WTC11 (cell line): ENCODE data around the gene EBF3. TPM values are rescaled to one million over a fixed set of nuclear protein-coding genes. Genes with fewer than 3 reads are reported as not detected.
A peak's percentile ranks its signal among the peaks of the same experiment; 100 is the strongest.

Source experiments
- ATAC-seq: fragments of 200-7000 bp; cut with Tn5 transposase; 2 replicates; pipeline ENCODE4 v1.10.0; 2021; ENCODE audit warnings: mild to moderate bottlenecking, moderate library complexity
- CTCF ChIA-PET: fragments of 300-600 bp; sonication (Branson Sonifier 250); formaldehyde crosslinking; loops from one replicate; lab custom pipeline; 2021; ENCODE audit warnings: antibody characterized with exemption; lab: Charles Lee
- POLR2A ChIA-PET: fragments of 350-600 bp; sonication (Branson Sonifier 250); formaldehyde crosslinking; loops from one replicate; lab custom pipeline; 2021; ENCODE audit warnings: antibody characterized with exemption; lab: Charles Lee
- DNase-seq: peaks from one replicate; pipeline ENCODE4 v3.0.0; 2021; ENCODE audit warnings: low spot score
- H3K27ac Mint-ChIP-seq: 2 replicates; pipeline ENCODE4 v1.8.0; 2021; ENCODE audit warnings: mixed read lengths
- H3K27me3 Mint-ChIP-seq: 2 replicates; pipeline ENCODE4 v1.8.0; 2021; ENCODE audit warnings: low read depth, mild to moderate bottlenecking, moderate library complexity, mixed read lengths
- H3K36me3 Mint-ChIP-seq: 2 replicates; pipeline ENCODE4 v1.8.0; 2021; ENCODE audit warnings: mixed read lengths
- H3K4me1 Mint-ChIP-seq: 2 replicates; pipeline ENCODE4 v1.8.0; 2022; ENCODE audit warnings: mixed read lengths
- H3K4me3 Mint-ChIP-seq: 2 replicates; pipeline ENCODE4 v1.8.0; 2021; ENCODE audit warnings: mild to moderate bottlenecking, moderate library complexity, mixed read lengths
- H3K9me3 Mint-ChIP-seq: 2 replicates; pipeline ENCODE4 v1.8.0; 2021; ENCODE audit warnings: mixed read lengths
- CREB1 ChIP-seq: sonication (generic); formaldehyde crosslinking; IDR thresholded peaks from 2 replicates; pipeline ENCODE4 v1.8.0; 2023; ENCODE audit warnings: mild to moderate bottlenecking, missing genetic modification reagents
- GTF2I ChIP-seq: fragments of 250-450 bp; sonication (Bioruptor Pico); conservative IDR thresholded peaks from 2 replicates; pipeline ENCODE4 v1.4.0; 2021; ENCODE audit warnings: mild to moderate bottlenecking
- IRF2 ChIP-seq: sonication (generic); formaldehyde crosslinking; IDR thresholded peaks from 2 replicates; pipeline ENCODE4 v1.8.0; 2022; ENCODE audit warnings: low read depth, missing genetic modification reagents, borderline replicate concordance
- MXD4 ChIP-seq: fragments of 250-450 bp; sonication (Bioruptor Pico); IDR thresholded peaks from 2 replicates; pipeline ENCODE4 v1.8.0; 2021; ENCODE audit warnings: mild to moderate bottlenecking, moderate library complexity, borderline replicate concordance
- NFATC4 ChIP-seq: fragments of 250-450 bp; sonication (Bioruptor Pico); IDR thresholded peaks from 2 replicates; pipeline ENCODE4 v1.9.0; 2021; ENCODE audit warnings: mild to moderate bottlenecking
- PRRX2 ChIP-seq: fragments of 250-450 bp; sonication (Bioruptor Pico); IDR thresholded peaks from 2 replicates; pipeline ENCODE4 v1.8.0; 2021; ENCODE audit warnings: mild to moderate bottlenecking
- SOX15 ChIP-seq: fragments of 250-450 bp; sonication (Bioruptor Pico); IDR thresholded peaks from 2 replicates; pipeline ENCODE4 v1.9.0; 2021; ENCODE audit warnings: mild to moderate bottlenecking
- TEAD4 ChIP-seq: sonication (generic); formaldehyde crosslinking; IDR thresholded peaks from 2 replicates; pipeline ENCODE4 v1.8.0; 2022; ENCODE audit warnings: mild to moderate bottlenecking, missing genetic modification reagents
- total RNA-seq: library from RNA; stranded (reverse); gene quantifications from 3 replicates; pipeline ENCODE4 v1.2.3, GENCODE V29; 2021
- TF ChIP-seq, protein P1 (sequence below): sonication (generic); formaldehyde crosslinking; IDR thresholded peaks from 2 replicates; pipeline ENCODE4 v1.8.1; 2023; ENCODE audit warnings: mild to moderate bottlenecking, missing genetic modification reagents
- TF ChIP-seq, protein P2 (sequence below): sonication (generic); formaldehyde crosslinking; IDR thresholded peaks from 2 replicates; pipeline ENCODE4 v1.8.0; 2022; ENCODE audit warnings: mild to moderate bottlenecking, missing genetic modification reagents
- TF ChIP-seq, protein P3 (sequence below): sonication (generic); formaldehyde crosslinking; IDR thresholded peaks from 2 replicates; pipeline ENCODE4 v1.8.0; 2023; ENCODE audit warnings: missing genetic modification reagents
- TF ChIP-seq, protein P4 (sequence below): fragments of 250-450 bp; sonication (Bioruptor Pico); IDR thresholded peaks from 2 replicates; pipeline ENCODE4 v1.8.0; 2021; ENCODE audit warnings: mild to moderate bottlenecking
- TF ChIP-seq, protein P5 (sequence below): fragments of 250-450 bp; sonication (Bioruptor Pico); IDR thresholded peaks from 2 replicates; pipeline ENCODE4 v1.9.0; 2021; ENCODE audit warnings: mild to moderate bottlenecking, borderline replicate concordance
- TF ChIP-seq, protein P6 (sequence below): sonication (generic); formaldehyde crosslinking; IDR thresholded peaks from 2 replicates; pipeline ENCODE4 v1.8.1; 2022; ENCODE audit warnings: low read depth, mild to moderate bottlenecking, moderate library complexity, missing genetic modification reagents, borderline replicate concordance
- TF ChIP-seq, protein P7 (sequence below): fragments of 250-450 bp; sonication (Bioruptor Pico); IDR thresholded peaks from 2 replicates; pipeline ENCODE4 v1.9.0; 2021; ENCODE audit warnings: mild to moderate bottlenecking
- TF ChIP-seq, protein P8 (sequence below): fragments of 250-450 bp; sonication (Bioruptor Pico); IDR thresholded peaks from 2 replicates; pipeline ENCODE4 v2.1.2; 2022; ENCODE audit warnings: mild to moderate bottlenecking, moderate library complexity
- TF ChIP-seq, protein P9 (sequence below): sonication (generic); formaldehyde crosslinking; IDR thresholded peaks from 2 replicates; pipeline ENCODE4 v1.8.1; 2023; ENCODE audit warnings: mild to moderate bottlenecking, missing genetic modification reagents, moderate library complexity

EBF3 gene
- total RNA-seq, 1 experiment from 2014 or later: 1.2 TPM

DNA sequence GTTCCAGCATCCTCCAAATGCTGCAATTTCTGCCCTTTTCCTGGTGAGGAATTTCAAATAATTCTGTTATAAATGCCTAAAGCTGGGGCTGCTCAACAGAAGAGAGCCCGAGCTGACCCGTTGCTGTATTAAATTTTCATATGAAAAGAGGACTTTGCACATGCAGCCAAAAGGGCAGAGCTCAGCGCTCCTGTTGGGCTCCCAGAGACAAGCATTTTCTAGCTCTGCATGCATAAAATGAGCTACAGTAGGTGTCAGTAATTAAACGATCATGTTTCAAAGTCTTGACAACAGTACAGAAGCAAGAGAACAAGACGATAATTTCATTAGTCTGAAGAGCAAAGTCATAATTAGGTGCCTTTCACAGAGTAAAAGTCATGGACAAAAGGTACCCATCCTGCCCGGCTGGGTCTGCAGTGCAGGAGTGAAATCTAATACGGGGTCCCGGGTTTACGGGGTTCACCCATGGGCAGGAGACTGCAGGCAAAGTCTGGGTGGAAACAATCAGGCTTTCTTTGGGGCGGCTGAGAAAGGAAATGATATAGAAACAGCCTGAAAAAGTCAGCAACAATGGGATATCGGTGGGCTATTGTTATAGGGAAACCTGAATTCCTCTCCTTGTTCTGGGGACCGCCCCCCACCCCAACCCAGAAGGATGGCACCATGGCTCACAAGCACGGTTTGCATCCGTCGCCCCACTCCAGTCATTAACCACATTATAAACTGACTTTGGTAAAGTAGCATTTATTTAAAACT lies 66.0 kb downstream of the EBF3 start:
- H3K4me1 Mint-ChIP-seq: peaks cover 85% of the 10 kb centered on the region
- CTCF ChIA-PET: interaction anchor here (1.0 to 2.2 kb wide), 2 partner anchors 9 to 71 kb away, joined by 3 to 22 read pairs; no protein-coding TSS in a partner anchor
- no peak for DNase-seq
- no peaks in the 10 kb centered on the region for H3K36me3 Mint-ChIP-seq
- peaks cover 59% of the 10 kb centered on the region for H3K27me3 Mint-ChIP-seq
- POLR2A ChIA-PET: no interaction called here
- no peak for TF ChIP-seq CREB1 (CRISPR knock-in tag)
- TF ChIP-seq PRRX2 (CRISPR knock-in tag): no peak
- TF ChIP-seq IRF2 (CRISPR knock-in tag): no peak
- TF ChIP-seq, protein P1, sequence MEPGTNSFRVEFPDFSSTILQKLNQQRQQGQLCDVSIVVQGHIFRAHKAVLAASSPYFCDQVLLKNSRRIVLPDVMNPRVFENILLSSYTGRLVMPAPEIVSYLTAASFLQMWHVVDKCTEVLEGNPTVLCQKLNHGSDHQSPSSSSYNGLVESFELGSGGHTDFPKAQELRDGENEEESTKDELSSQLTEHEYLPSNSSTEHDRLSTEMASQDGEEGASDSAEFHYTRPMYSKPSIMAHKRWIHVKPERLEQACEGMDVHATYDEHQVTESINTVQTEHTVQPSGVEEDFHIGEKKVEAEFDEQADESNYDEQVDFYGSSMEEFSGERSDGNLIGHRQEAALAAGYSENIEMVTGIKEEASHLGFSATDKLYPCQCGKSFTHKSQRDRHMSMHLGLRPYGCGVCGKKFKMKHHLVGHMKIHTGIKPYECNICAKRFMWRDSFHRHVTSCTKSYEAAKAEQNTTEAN (CRISPR knock-in tag): no peak
- no peak for TF ChIP-seq MXD4 (CRISPR knock-in tag)
- TF ChIP-seq, protein P2, sequence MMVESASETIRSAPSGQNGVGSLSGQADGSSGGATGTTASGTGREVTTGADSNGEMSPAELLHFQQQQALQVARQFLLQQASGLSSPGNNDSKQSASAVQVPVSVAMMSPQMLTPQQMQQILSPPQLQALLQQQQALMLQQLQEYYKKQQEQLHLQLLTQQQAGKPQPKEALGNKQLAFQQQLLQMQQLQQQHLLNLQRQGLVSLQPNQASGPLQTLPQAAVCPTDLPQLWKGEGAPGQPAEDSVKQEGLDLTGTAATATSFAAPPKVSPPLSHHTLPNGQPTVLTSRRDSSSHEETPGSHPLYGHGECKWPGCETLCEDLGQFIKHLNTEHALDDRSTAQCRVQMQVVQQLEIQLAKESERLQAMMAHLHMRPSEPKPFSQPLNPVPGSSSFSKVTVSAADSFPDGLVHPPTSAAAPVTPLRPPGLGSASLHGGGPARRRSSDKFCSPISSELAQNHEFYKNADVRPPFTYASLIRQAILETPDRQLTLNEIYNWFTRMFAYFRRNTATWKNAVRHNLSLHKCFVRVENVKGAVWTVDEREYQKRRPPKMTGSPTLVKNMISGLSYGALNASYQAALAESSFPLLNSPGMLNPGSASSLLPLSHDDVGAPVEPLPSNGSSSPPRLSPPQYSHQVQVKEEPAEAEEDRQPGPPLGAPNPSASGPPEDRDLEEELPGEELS (CRISPR knock-in tag): no peak
- TF ChIP-seq, protein P3, sequence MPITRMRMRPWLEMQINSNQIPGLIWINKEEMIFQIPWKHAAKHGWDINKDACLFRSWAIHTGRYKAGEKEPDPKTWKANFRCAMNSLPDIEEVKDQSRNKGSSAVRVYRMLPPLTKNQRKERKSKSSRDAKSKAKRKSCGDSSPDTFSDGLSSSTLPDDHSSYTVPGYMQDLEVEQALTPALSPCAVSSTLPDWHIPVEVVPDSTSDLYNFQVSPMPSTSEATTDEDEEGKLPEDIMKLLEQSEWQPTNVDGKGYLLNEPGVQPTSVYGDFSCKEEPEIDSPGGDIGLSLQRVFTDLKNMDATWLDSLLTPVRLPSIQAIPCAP (CRISPR knock-in tag): no peak
- TF ChIP-seq, protein P4, sequence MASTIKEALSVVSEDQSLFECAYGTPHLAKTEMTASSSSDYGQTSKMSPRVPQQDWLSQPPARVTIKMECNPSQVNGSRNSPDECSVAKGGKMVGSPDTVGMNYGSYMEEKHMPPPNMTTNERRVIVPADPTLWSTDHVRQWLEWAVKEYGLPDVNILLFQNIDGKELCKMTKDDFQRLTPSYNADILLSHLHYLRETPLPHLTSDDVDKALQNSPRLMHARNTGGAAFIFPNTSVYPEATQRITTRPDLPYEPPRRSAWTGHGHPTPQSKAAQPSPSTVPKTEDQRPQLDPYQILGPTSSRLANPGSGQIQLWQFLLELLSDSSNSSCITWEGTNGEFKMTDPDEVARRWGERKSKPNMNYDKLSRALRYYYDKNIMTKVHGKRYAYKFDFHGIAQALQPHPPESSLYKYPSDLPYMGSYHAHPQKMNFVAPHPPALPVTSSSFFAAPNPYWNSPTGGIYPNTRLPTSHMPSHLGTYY (CRISPR knock-in tag): no peak
- TF ChIP-seq, protein P5, sequence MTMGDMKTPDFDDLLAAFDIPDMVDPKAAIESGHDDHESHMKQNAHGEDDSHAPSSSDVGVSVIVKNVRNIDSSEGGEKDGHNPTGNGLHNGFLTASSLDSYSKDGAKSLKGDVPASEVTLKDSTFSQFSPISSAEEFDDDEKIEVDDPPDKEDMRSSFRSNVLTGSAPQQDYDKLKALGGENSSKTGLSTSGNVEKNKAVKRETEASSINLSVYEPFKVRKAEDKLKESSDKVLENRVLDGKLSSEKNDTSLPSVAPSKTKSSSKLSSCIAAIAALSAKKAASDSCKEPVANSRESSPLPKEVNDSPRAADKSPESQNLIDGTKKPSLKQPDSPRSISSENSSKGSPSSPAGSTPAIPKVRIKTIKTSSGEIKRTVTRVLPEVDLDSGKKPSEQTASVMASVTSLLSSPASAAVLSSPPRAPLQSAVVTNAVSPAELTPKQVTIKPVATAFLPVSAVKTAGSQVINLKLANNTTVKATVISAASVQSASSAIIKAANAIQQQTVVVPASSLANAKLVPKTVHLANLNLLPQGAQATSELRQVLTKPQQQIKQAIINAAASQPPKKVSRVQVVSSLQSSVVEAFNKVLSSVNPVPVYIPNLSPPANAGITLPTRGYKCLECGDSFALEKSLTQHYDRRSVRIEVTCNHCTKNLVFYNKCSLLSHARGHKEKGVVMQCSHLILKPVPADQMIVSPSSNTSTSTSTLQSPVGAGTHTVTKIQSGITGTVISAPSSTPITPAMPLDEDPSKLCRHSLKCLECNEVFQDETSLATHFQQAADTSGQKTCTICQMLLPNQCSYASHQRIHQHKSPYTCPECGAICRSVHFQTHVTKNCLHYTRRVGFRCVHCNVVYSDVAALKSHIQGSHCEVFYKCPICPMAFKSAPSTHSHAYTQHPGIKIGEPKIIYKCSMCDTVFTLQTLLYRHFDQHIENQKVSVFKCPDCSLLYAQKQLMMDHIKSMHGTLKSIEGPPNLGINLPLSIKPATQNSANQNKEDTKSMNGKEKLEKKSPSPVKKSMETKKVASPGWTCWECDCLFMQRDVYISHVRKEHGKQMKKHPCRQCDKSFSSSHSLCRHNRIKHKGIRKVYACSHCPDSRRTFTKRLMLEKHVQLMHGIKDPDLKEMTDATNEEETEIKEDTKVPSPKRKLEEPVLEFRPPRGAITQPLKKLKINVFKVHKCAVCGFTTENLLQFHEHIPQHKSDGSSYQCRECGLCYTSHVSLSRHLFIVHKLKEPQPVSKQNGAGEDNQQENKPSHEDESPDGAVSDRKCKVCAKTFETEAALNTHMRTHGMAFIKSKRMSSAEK (CRISPR knock-in tag): no peak
- TF ChIP-seq GTF2I (CRISPR knock-in tag): no peak
- no peak for TF ChIP-seq SOX15 (CRISPR knock-in tag)
- TF ChIP-seq, protein P6, sequence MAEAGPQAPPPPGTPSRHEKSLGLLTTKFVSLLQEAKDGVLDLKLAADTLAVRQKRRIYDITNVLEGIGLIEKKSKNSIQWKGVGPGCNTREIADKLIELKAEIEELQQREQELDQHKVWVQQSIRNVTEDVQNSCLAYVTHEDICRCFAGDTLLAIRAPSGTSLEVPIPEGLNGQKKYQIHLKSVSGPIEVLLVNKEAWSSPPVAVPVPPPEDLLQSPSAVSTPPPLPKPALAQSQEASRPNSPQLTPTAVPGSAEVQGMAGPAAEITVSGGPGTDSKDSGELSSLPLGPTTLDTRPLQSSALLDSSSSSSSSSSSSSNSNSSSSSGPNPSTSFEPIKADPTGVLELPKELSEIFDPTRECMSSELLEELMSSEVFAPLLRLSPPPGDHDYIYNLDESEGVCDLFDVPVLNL (CRISPR knock-in tag): no peak
- TF ChIP-seq, protein P7, sequence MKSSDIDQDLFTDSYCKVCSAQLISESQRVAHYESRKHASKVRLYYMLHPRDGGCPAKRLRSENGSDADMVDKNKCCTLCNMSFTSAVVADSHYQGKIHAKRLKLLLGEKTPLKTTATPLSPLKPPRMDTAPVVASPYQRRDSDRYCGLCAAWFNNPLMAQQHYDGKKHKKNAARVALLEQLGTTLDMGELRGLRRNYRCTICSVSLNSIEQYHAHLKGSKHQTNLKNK (CRISPR knock-in tag): no peak
- no peak for TF ChIP-seq NFATC4
- TF ChIP-seq, protein P8, sequence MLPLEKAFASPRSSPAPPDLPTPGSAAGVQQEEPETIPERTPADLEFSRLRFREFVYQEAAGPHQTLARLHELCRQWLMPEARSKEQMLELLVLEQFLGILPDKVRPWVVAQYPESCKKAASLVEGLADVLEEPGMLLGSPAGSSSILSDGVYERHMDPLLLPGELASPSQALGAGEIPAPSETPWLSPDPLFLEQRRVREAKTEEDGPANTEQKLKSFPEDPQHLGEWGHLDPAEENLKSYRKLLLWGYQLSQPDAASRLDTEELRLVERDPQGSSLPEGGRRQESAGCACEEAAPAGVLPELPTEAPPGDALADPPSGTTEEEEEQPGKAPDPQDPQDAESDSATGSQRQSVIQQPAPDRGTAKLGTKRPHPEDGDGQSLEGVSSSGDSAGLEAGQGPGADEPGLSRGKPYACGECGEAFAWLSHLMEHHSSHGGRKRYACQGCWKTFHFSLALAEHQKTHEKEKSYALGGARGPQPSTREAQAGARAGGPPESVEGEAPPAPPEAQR (CRISPR knock-in tag): no peak
- TF ChIP-seq TEAD4 (CRISPR knock-in tag): no peak
- TF ChIP-seq, protein P9, sequence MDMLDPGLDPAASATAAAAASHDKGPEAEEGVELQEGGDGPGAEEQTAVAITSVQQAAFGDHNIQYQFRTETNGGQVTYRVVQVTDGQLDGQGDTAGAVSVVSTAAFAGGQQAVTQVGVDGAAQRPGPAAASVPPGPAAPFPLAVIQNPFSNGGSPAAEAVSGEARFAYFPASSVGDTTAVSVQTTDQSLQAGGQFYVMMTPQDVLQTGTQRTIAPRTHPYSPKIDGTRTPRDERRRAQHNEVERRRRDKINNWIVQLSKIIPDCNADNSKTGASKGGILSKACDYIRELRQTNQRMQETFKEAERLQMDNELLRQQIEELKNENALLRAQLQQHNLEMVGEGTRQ (CRISPR knock-in tag): no peak
- H3K9me3 Mint-ChIP-seq: no peaks in the 10 kb centered on the region
- ATAC-seq: no peak
- H3K27ac Mint-ChIP-seq: no peak overlapping the region
- peak overlapping the region; percentile 53 for H3K4me3 Mint-ChIP-seq
